Measurements from ENCODE around the gene SNAP47. TPM values are rescaled to one million over a fixed set of nuclear protein-coding genes. Genes with fewer than 3 reads are reported as not detected.

Gene SNAP47
- total RNA-seq, 2 donors from 2014 or later: 51.6 to 74.7 TPM

DNA sequence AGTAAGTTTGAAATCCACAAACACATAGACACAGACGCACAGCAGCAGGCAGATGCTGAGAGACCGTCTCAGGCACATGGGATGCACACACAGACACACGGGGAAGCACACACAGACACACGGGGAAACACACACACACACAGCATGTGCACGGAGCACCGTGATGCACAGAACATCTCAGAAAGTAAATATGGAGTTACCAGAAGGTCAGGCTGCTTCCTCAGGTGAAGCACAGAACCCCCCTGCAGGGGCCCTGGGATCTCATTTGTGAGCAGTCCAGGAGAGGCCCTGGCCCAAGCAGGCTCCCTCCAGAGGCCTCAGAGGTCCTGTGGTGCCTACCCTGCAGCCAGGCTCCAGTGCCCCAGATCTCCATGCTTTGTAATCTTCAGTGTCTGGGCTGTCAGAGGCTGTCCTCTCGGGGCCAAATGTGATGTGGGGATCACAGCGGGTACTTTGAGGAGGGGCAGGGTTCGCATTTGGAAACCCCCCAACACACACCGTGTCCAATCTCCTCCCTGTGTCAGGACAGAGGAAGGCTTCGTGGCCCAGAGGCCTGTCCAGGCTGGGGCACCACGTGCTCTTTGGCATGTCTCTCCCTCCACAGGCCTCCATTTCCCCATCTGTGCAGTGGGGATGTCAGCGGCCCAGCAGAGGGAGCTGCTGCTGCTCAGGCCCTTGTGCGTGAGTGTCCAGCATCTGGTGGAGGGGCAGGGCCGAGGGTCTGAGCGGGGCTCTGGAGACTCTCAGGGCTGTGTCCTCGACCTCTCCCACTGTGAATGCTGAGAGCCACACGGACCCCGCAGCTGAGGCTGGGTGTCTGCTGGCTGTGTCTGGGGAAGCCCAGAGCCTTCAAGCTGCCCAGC, 57.2 kb downstream of the SNAP47 start:
- H3K27ac ChIP-seq: no peak overlapping the region
- 83% methylated on average over 16 of the region's 19 CpGs for WGBS
- DNase-seq (ENCODE audit: low spot score): no peak
- H3K4me3 ChIP-seq: no peak overlapping the region
- no peaks in the 10 kb centered on the region for H3K9me3 ChIP-seq
- no peaks in the 10 kb centered on the region for H3K36me3 ChIP-seq
- no peaks in the 10 kb centered on the region for H3K27me3 ChIP-seq (replicated peaks; ENCODE audit: insufficient read depth)
- intact Hi-C loops (cut with DNase I): no loop called here
- H3K4me1 ChIP-seq (replicated peaks): no peaks in the 10 kb centered on the region
- TF ChIP-seq POLR2A (IDR thresholded peaks at IDR 0.05): no peak
- no peak for TF ChIP-seq POLR2AphosphoS5 (IDR thresholded peaks at IDR 0.05)
- TF ChIP-seq CTCF (IDR thresholded peaks at IDR 0.05): no peak

- Histone ChIP-seq H3K36me3 (no peaks in the 10 kb centered on the region), H3K27ac (peak overlapping the region in 1 of 2 donors; percentile 28), H3K4me1 (replicated peaks) (no peaks in the 10 kb centered on the region), H3K4me3 (no peak overlapping the region), H3K9me3 (no peaks in the 10 kb centered on the region), H3K27me3 (replicated peaks; ENCODE audit: insufficient read depth) (no peaks in the 10 kb centered on the region)
- no peak for TF ChIP-seq POLR2A (IDR thresholded peaks at IDR 0.05)
- no peak for TF ChIP-seq CTCF (IDR thresholded peaks at IDR 0.05)
- no peak for TF ChIP-seq POLR2AphosphoS5 (IDR thresholded peaks at IDR 0.05)
- DNase-seq (ENCODE audit: low spot score): no peak
- 84% methylated on average over 10 of the region's 10 CpGs for WGBS
- intact Hi-C loops (cut with DNase I): no loop called here
These were observed 58.1 kb downstream of the SNAP47 start for GRCh38 chr1:227793079-227793947.

GRCh38 chr1:227793948-227794816, 58.9 kb downstream of the SNAP47 start:
- TF ChIP-seq CTCF (IDR thresholded peaks at IDR 0.05): no peak
- no peak for TF ChIP-seq POLR2A (IDR thresholded peaks at IDR 0.05)
- TF ChIP-seq POLR2AphosphoS5 (IDR thresholded peaks at IDR 0.05): no peak
- peak overlapping the region; percentile 28 to 31 for H3K27ac ChIP-seq
- intact Hi-C loops (cut with DNase I): no loop called here
- no peaks in the 10 kb centered on the region for H3K4me1 ChIP-seq (replicated peaks)
- no peaks in the 10 kb centered on the region for H3K9me3 ChIP-seq
- 15% methylated on average over 12 of the region's 12 CpGs for WGBS
- H3K4me3 ChIP-seq: no peak overlapping the region
- no peaks in the 10 kb centered on the region for H3K27me3 ChIP-seq (replicated peaks; ENCODE audit: insufficient read depth)
- no peaks in the 10 kb centered on the region for H3K36me3 ChIP-seq
- peak; percentile 52 for DNase-seq (ENCODE audit: low spot score)

DNA sequence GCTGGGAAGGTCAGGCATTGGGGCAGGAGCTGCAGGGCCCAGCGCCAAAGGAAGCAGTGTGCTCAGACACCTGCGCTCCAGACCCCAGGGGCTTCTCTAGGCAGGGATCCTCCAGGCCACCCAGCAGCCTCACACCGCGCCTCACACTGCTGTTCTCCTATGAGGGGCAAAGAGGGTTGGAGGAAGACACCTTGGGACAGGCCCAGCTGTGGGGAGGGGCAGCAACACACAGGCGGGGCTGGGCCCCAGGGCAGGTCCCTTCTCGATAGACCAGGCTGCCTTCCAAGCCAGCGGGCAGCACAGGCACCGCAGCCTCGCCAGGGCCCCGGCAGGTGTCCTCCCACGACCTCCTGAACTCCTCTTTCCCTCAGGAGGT, 59.6 kb downstream of the SNAP47 start:
- DNase-seq (ENCODE audit: low spot score): no peak
- TF ChIP-seq POLR2AphosphoS5 (IDR thresholded peaks at IDR 0.05) (no peak), CTCF (IDR thresholded peaks at IDR 0.05) (no peak), POLR2A (IDR thresholded peaks at IDR 0.05) (no peak)
- H3K4me1 ChIP-seq (replicated peaks): no peaks in the 10 kb centered on the region
- H3K27me3 ChIP-seq (replicated peaks; ENCODE audit: insufficient read depth): no peaks in the 10 kb centered on the region
- no peak overlapping the region for H3K4me3 ChIP-seq
- intact Hi-C loops (cut with DNase I): no loop called here
- H3K27ac ChIP-seq: peak overlapping the region in 1 of 2 donors; percentile 31
- H3K36me3 ChIP-seq: no peaks in the 10 kb centered on the region
- WGBS: 22% methylated on average over 11 of the region's 11 CpGs
- no peaks in the 10 kb centered on the region for H3K9me3 ChIP-seq

All from prostate gland (tissue), 2 donors.